HG03342 (cell line): Measurements from ENCODE around the gene MAFG.

Experiments used
- ATAC-seq: cut with Tn5 transposase; IDR thresholded peaks from one replicate; pipeline ENCODE4 v1.9.1; 2021; ENCODE audit warnings: mild to moderate bottlenecking, moderate library complexity; ENCODE audit not compliant: unreplicated experiment

Gene MAFG

DNA sequence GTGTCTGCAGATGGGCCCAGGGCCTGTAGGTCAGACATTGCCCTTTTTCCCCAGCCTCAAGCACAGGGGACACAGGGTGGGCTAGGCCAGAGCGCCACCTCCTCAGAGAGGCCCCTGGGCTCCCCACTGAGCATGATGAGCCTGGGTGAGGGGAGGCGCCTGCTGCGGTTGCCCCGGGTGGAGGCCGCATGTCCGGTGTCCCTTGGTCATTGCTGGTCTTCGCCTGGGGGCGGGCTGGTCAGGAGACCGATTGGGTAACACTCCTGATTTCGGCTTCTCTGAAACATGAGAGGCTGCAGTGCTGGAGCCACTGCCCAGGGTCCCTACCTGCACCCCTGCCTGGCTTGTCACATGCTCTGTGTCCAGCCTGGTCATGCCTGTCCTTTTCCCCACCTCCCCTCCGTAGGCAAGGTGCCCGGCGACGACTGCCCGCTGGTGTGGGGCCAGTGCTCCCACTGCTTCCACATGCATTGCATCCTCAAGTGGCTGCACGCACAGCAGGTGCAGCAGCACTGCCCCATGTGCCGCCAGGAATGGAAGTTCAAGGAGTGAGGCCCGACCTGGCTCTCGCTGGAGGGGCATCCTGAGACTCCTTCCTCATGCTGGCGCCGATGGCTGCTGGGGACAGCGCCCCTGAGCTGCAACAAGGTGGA, 27.9 kb downstream of the MAFG start:
- no peak for ATAC-seq

DNA sequence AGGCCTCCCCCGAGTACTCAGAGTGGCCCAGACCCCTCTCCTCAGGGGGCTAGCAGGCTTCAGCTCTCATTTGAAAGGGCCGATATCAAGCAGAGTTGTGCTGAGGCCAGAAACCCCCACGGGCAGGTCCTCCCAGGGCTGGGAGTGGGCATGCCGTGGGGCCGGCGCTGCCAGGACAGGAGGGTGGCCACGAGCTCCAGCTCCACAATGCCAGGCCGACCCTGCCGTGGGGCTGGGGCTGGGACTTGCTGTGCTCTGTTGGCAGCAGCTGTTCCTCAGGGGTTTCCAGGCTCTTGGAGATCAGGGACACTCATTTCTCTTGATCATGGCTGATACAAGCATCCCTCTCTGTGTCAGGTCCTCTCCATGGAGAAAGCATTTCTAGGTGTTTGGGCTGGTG, 28.6 kb downstream of the MAFG start:
- no peak for ATAC-seq

- no peak for ATAC-seq
Observed at GRCh38 chr17:81898029-81898866, 29.3 kb downstream of the MAFG start.

DNA sequence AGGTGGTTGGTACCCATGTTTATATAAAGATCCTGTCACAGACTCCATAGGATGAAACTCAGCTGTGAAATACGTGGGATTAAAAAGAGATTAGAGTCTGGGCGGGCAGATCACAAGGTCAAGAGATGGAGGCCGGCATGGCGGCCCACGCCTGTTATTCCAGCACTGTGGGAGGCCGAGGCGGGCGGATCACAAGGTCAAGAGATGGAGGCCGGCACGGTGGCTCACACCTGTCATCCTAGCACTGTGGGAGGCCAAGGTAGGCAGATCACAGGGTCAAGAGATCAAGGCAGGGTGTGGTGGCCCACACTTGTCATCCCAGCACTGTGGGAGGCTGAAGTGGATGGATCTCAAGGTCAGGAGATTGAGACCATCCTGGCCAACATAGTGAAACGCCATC, 32.1 kb downstream of the MAFG start:
- ATAC-seq, result no peak

- peak; percentile 16 for ATAC-seq
Observed at GRCh38 chr17:81891303-81891552, 36.3 kb downstream of the MAFG start.

- peak; percentile 13 for ATAC-seq
Observed at GRCh38 chr17:81890447-81891302, 36.9 kb downstream of the MAFG start.

DNA sequence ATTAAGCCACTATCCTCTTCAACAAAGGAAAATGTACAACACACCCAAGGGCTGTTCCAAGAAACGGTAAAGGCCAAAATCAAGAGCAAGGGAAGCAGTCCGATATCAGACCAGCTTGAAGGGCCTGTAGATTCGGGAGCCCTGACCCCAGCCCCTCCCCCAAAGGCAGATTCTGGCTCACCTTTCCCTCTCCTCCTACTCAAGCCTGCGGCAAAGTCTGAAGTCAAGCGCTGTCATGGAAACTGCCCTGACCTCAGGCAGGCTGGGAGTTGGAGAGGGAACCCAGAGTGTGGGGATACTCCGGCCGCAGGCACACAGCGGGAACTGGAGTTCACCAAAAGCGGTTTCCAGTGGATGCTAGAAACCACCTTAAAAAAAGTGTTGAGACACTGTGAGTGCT, 37.9 kb downstream of the MAFG start:
- no peak for ATAC-seq

DNA sequence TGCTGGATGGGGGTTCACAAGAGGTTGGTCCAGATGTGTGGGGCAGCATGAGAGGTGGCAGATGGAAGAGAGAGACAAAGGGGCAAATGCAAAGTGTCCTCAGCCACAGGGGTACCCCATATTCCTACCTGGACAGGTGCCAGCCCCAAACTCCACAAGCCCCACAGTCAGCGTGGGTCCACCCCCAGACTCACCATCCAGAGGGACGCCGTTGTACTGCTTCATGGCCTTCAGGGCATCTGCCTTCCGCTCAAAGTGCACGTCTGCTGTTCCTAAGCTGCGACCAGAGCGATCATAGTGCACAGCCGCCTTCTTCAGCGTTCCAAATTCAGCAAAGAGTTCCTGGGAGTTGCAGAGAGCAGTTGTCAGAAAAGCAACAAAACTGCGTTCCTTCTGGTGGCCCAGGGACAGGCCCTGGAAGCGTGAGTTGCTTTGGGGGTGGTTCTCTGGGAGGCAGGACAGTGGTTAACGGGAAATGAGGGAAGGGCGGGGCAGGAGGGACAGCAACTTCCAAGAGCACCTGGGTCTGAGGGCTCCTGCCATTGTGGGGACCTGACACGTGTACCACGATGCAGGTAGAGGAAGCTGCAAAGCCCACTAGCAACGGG, 38.4 kb downstream of the MAFG start:
- no peak for ATAC-seq

GRCh38 chr17:81888105-81888987, 39.2 kb downstream of the MAFG start:
- ATAC-seq, result no peak

GRCh38 chr17:81885869-81886548, 41.5 kb downstream of the MAFG start:
- ATAC-seq, result no peak

DNA sequence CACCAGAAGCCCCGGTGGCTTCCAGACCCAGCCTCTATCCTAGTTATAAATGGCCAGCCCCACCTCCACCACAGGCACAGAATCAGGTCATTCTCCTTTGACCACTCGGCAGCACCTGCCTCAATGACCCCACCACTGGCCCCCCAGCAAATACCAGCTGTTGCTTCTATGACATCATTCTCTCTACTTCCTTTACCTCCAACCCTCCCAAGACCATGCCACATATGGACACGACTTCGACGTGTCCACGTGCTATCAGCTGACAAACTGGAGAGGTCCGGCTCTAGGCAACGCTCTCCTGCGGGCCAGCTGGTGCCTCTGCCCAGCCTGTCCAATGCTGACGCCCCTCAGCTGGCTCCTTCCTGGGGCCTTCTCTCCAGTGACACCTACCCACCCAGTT, 42.1 kb downstream of the MAFG start:
- ATAC-seq, result no peak

- ATAC-seq, result no peak
Observed at GRCh38 chr17:81884968-81885367, 42.6 kb downstream of the MAFG start.

DNA sequence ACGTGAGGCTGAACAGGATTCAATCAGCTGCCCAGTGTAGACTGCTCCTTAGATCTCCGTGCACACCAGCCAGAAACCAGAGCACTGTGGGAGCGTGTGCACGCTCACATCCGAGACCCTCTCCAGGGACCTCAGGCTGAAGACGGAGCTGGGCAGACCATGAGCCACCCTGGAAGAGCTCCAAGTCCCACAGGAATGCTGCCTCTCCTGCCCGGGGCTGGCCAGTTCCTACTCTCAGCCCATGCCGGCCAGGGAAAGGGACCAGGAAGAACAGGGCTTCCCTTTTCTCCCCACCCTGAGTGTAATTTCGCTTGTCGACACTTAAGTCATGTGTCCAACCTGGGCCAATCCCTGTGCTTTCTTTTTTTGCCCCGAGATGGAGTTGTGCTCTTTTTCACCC, 43.0 kb downstream of the MAFG start:
- no peak for ATAC-seq

- no peak for ATAC-seq
Observed at GRCh38 chr17:81879121-81879520, 48.4 kb downstream of the MAFG start.

DNA sequence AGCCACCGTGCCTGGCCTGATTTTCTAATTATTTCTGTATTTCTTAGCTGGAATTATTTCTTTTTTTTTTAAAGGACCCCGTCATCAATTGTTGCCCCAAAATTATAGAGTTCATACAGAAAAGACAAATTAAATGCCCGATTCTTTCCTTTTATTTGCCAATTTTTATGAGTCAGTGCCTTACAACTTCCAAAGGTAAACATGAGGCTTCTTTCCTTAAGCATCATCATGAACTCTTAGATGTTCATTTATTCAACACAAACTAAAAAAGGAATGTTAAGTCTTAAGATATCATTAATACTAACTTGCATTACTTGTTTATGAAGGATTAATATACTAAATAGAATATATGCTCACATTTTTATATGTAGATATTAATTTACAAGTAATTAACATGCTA, 49.2 kb downstream of the MAFG start:
- no peak for ATAC-seq

- no peak for ATAC-seq
Observed at GRCh38 chr17:81877569-81877968, 50.0 kb downstream of the MAFG start.

DNA sequence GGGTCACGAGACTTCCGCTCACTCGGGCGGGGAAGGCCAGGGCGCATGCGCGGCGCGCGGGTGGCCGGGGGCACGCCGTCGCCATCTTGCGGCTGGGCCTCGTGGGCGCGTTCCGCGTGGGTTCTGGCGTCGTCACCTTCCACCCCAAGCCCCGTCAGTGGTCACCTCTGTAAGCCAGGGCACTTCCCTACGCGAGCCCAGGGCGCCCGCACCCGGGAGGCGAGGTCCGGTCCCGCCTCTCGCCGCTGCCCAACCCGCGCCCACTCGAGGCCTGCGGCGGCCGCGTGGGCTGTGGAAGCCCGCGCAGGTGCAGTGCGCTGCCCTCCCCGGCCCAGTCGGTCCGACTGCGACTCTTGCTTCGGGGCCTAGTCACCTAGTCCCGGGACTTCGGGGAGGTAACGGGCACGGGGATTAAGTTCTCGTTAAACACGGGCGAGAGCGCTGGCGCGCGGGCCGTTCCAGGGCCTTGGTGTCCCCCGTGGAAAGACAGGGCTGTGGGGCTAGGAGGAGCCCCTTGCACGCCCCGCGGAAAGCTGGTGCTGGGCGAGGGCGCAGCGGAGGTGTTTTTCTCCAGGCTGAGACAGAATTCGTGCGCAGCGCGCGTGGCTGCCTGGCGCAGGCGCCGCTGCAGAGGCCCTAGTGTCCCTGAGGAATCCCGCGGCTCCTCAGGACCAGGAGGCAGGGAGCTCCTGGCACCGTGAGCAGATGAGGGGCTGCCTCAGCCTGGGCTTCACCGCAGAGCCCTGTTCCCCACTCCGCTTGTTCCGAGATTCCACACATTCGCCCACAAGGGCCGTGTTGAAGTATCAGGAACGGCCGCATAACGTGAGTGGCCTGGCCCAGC, 55.9 kb downstream of the MAFG start:
- ATAC-seq, result no peak

- no peak for ATAC-seq
Observed at GRCh38 chr17:81870981-81871386, 56.6 kb downstream of the MAFG start, which contains the start of gene ARHGDIA. Gene ARHGDIA, minus strand, starts transcription at chr17:81871337. Its CDS starts 1,407 bp downstream, at chr17:81869930.
